H9 (cell line): ENCODE results near the gene TPM2. TPM values are rescaled to one million over a fixed set of nuclear protein-coding genes. Genes with fewer than 3 reads are reported as not detected.

Experiments used
- DNase-seq: peaks from one replicate; pipeline ENCODE4 v3.0.0-alpha.2; 2017
- H2AFZ ChIP-seq: one replicate; pipeline ENCODE4 v1.6.1; 2013; ENCODE audit warnings: mild to moderate bottlenecking, low read length, control low read depth, moderate library complexity
- H2AK5ac ChIP-seq: 2 replicates; pipeline ENCODE4 v1.6.1; 2013; ENCODE audit warnings: low read length, control low read depth, mixed read lengths; ENCODE audit not compliant: insufficient read length
- H2BK120ac ChIP-seq: one replicate; pipeline ENCODE4 v1.6.1; 2013; ENCODE audit warnings: low read depth, mild to moderate bottlenecking, low read length, control low read depth, inconsistent platforms; ENCODE audit not compliant: poor library complexity, severe bottlenecking
- H2BK12ac ChIP-seq: 2 replicates; pipeline ENCODE4 v1.6.1; 2013; ENCODE audit warnings: low read length, control low read depth, mixed read lengths, low read depth; ENCODE audit not compliant: insufficient read length
- H2BK15ac ChIP-seq: 2 replicates; pipeline ENCODE4 v1.6.1; 2013; ENCODE audit warnings: low read depth, low read length, control low read depth
- H2BK20ac ChIP-seq: one replicate; pipeline ENCODE4 v1.6.1; 2013; ENCODE audit warnings: low read depth, mild to moderate bottlenecking, low read length, control low read depth, inconsistent platforms; ENCODE audit not compliant: poor library complexity, severe bottlenecking
- H2BK5ac ChIP-seq: 2 replicates; pipeline ENCODE4 v1.6.1; 2013; ENCODE audit warnings: low read length, control low read depth, mixed read lengths; ENCODE audit not compliant: insufficient read length
- H3K14ac ChIP-seq: 2 replicates; pipeline ENCODE4 v1.6.1; 2013; ENCODE audit warnings: low read length, control low read depth; ENCODE audit not compliant: insufficient read depth
- H3K18ac ChIP-seq: 2 replicates; pipeline ENCODE4 v1.6.1; 2013; ENCODE audit warnings: low read depth, mild to moderate bottlenecking, mixed read lengths, low read length, control low read depth; ENCODE audit not compliant: insufficient read length
- H3K23ac ChIP-seq: 2 replicates; pipeline ENCODE4 v1.6.1; 2013; ENCODE audit warnings: low read length, control low read depth, mixed read lengths, low read depth; ENCODE audit not compliant: insufficient read length
- H3K23me2 ChIP-seq: 2 replicates; pipeline ENCODE4 v1.6.1; 2013; ENCODE audit warnings: low read depth, mild to moderate bottlenecking, mixed read lengths, low read length, control low read depth; ENCODE audit not compliant: insufficient read length, poor library complexity, severe bottlenecking
- H3K27ac ChIP-seq: 2 replicates; pipeline ENCODE4 v1.5.1; 2013; ENCODE audit warnings: low read length, control low read depth, mixed read lengths, low read depth; ENCODE audit not compliant: insufficient read length
- H3K27me3 ChIP-seq: 2 replicates; pipeline ENCODE4 v1.6.1; 2013; ENCODE audit warnings: low read length, control low read depth, inconsistent platforms; ENCODE audit not compliant: insufficient read depth
- H3K4ac ChIP-seq: 2 replicates; pipeline ENCODE4 v1.6.1; 2013; ENCODE audit warnings: low read depth, mild to moderate bottlenecking, control low read depth, inconsistent platforms, low read length, moderate library complexity
- H3K4me1 ChIP-seq: 2 replicates; pipeline ENCODE4 v1.6.1; 2013; ENCODE audit warnings: low read length, control low read depth, inconsistent platforms; ENCODE audit not compliant: insufficient read depth
- H3K4me2 ChIP-seq: 2 replicates; pipeline ENCODE4 v1.6.1; 2013; ENCODE audit warnings: low read length, control low read depth, mixed read lengths; ENCODE audit not compliant: insufficient read length, insufficient read depth
- H3K56ac ChIP-seq: 2 replicates; pipeline ENCODE4 v1.6.1; 2013; ENCODE audit warnings: low read depth, mild to moderate bottlenecking, mixed read lengths, low read length, control low read depth; ENCODE audit not compliant: insufficient read length
- H3K79me1 ChIP-seq: 2 replicates; pipeline ENCODE4 v1.6.1; 2013; ENCODE audit warnings: low read depth, mild to moderate bottlenecking, moderate library complexity, low read length, control low read depth, inconsistent platforms; ENCODE audit not compliant: insufficient read depth, poor library complexity, severe bottlenecking
- H3K79me2 ChIP-seq: 2 replicates; pipeline ENCODE4 v1.6.1; 2013; ENCODE audit warnings: low read length, control low read depth, inconsistent platforms; ENCODE audit not compliant: insufficient read depth
- H3K9ac ChIP-seq: 2 replicates; pipeline ENCODE4 v1.6.1; 2013; ENCODE audit warnings: low read length, control low read depth, mixed read lengths; ENCODE audit not compliant: insufficient read length; ENCODE audit errors: extremely low read depth
- H3K9me3 ChIP-seq: one replicate; pipeline ENCODE4 v1.6.1; 2013; ENCODE audit warnings: low read depth, low read length, inconsistent platforms; ENCODE audit not compliant: control insufficient read depth
- H3T11ph ChIP-seq: one replicate; pipeline ENCODE4 v1.6.1; 2013; ENCODE audit warnings: mild to moderate bottlenecking, low read length, control low read depth, inconsistent platforms
- H4K20me1 ChIP-seq: one replicate; pipeline ENCODE4 v1.6.1; 2013; ENCODE audit not compliant: control insufficient read depth, insufficient read length, insufficient read depth
- H4K5ac ChIP-seq: 2 replicates; pipeline ENCODE4 v1.6.1; 2013; ENCODE audit warnings: low read depth, mild to moderate bottlenecking, mixed read lengths, low read length, control low read depth; ENCODE audit not compliant: insufficient read length
- H4K8ac ChIP-seq: replicated peaks from 2 replicates; pipeline ENCODE4 v1.6.1; 2013; ENCODE audit warnings: low read length, control low read depth, mixed read lengths, low read depth; ENCODE audit not compliant: insufficient read length
- H4K91ac ChIP-seq: 2 replicates; pipeline ENCODE4 v1.6.1; 2013; ENCODE audit warnings: low read depth, mild to moderate bottlenecking, moderate library complexity, mixed read lengths, low read length, control low read depth; ENCODE audit not compliant: insufficient read length
- H3K27ac Mint-ChIP-seq, 3 experiments: 2 replicates in 2 of 3; 3 replicates in 1 of 3; pipeline ENCODE4 v1.8.0; 2020 to 2021; ENCODE audit warnings: mixed read lengths in 3 of 3, mild to moderate bottlenecking in 1 of 3, moderate library complexity in 1 of 3
- H3K27me3 Mint-ChIP-seq: 2 replicates; pipeline ENCODE4 v1.8.0; 2021; ENCODE audit warnings: low read depth, mild to moderate bottlenecking, moderate library complexity, mixed read lengths
- H3K36me3 Mint-ChIP-seq, 3 experiments: 2 replicates in 2 of 3; 3 replicates in 1 of 3; pipeline ENCODE4 v1.8.0; 2020 to 2021; ENCODE audit warnings: low read depth in 3 of 3, mixed read lengths in 3 of 3; ENCODE audit not compliant: insufficient read depth in 1 of 3
- H3K4me1 Mint-ChIP-seq, 2 experiments: 2 replicates each; pipeline ENCODE4 v1.8.0; 2020; ENCODE audit warnings: mixed read lengths in 2 of 2
- H3K4me3 Mint-ChIP-seq, 2 experiments: 2 replicates in 1 of 2; 3 replicates in 1 of 2; pipeline ENCODE4 v1.8.0; 2020 to 2021; ENCODE audit warnings: mild to moderate bottlenecking in 2 of 2, mixed read lengths in 2 of 2, moderate library complexity in 1 of 2
- H3K9me3 Mint-ChIP-seq, 2 experiments: 2 replicates in 1 of 2; 3 replicates in 1 of 2; pipeline ENCODE4 v1.8.0; 2020; ENCODE audit warnings: mild to moderate bottlenecking in 2 of 2, mixed read lengths in 2 of 2, moderate library complexity in 1 of 2
- CTCF ChIP-seq: fragments of 200-600 bp; sonication (generic); conservative IDR thresholded peaks from 3 replicates; pipeline ENCODE4 v1.8.0; 2021; ENCODE audit warnings: antibody characterized with exemption, mild to moderate bottlenecking
- WGBS: extraction: QIAGEN DNeasy Blood & Tissue Kit; methylation state at CpG from one replicate; pipeline ENCODE4 v1.1.7; 2013; ENCODE audit warnings: missing lambda C conversion rate, low lambda C conversion rate, mixed read lengths; ENCODE audit not compliant: insufficient read length; ENCODE audit errors: extremely low coverage; 5-methylcytosine and 5-hydroxymethylcytosine counted together
- total RNA-seq: library from RNA; stranded (reverse); gene quantifications from 2 replicates; pipeline ENCODE4 v1.2.1, GENCODE V29; 2021

Gene TPM2
- total RNA-seq, 1 experiment from 2014 or later = 225 TPM

DNA sequence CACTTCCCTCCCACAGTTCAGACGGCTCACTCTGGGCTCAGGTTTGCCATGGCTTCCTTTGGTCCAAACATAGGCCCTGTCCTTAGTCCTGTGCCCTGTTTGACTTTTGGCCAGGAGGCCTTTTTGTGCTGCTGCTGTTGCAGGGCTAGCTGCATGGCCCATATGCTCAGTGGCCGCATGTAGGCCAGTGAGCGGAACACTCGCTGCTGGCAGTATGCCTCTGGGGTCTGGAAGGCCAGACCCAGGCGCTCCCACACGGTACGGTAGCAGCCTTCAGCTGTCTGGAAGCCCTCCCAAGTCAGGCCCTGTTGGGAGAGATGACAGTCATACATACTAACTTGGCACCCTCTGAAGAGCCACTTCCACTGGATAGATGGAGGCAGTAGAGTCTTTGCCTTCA, 47.4 kb upstream of the TPM2 start:
- no peak for DNase-seq
- Histone ChIP-seq H3K79me2 (no peaks in the 10 kb centered on the region), H3K9me3 (no peaks in the 10 kb centered on the region), H3K4me1 (no peaks in the 10 kb centered on the region), H4K91ac (no peak overlapping the region), H3K23ac (no peak overlapping the region), H3K56ac (no peak overlapping the region), H2BK12ac (no peak overlapping the region), H2BK20ac (no peak overlapping the region), H3K4ac (no peak overlapping the region), H3K27ac (no peak overlapping the region), H2BK5ac (no peak overlapping the region), H2BK120ac (no peak overlapping the region), H3K79me1 (no peaks in the 10 kb centered on the region), H3K23me2 (peaks cover 4% of the 10 kb centered on the region), H4K5ac (no peak overlapping the region), H2AFZ (no peak overlapping the region), H3K4me2 (no peak overlapping the region), H3T11ph (no peak overlapping the region), H3K14ac (no peak overlapping the region), H3K27me3 (no peaks in the 10 kb centered on the region), H2AK5ac (no peak overlapping the region), H4K20me1 (no peaks in the 10 kb centered on the region), H3K9ac (no peak overlapping the region), H2BK15ac (no peak overlapping the region), H3K18ac (no peak overlapping the region), H4K8ac (no peak overlapping the region)
- no CpG with 5 or more reads among the region's 7 CpGs for WGBS
- H3K9me3 Mint-ChIP-seq = no peaks in the 10 kb centered on the region
- H3K36me3 Mint-ChIP-seq = peaks cover 37 to 78% (median 70%) of the 10 kb centered on the region in 3 experiments
- no peaks in the 10 kb centered on the region; the same call in 1 of the 2 replicates for H3K27me3 Mint-ChIP-seq
- no peak overlapping the region for H3K4me3 Mint-ChIP-seq
- H3K4me1 Mint-ChIP-seq = peaks cover 9% of the 10 kb centered on the region in 2 experiments
- TF ChIP-seq CTCF = no peak
- peak overlapping the region in 2 of 3 experiments; percentile 36 to 62; a peak in 1 of 7 replicates for H3K27ac Mint-ChIP-seq
